K562 (cell line): ENCODE data around the gene SCAMP1. TPM values are rescaled to one million over a fixed set of nuclear protein-coding genes. Genes with fewer than 3 reads are reported as not detected.

Experiments
- ATAC-seq: fragments of 200-7000 bp; cut with Tn5 transposase; 3 replicates; pipeline ENCODE4 v1.9.1; 2020; ENCODE audit warnings: moderate library complexity
- BruUV-seq: library from RNA; stranded (reverse); fragments of 400-500 nt; replicated peaks from 2 replicates; lab custom pipeline; 2021; lab: Mats Ljungman, UMichigan
- CTCF ChIA-PET: fragments of 300-600 bp; formaldehyde crosslinking; extraction: SDS; loops from one replicate; lab custom pipeline; 2021; ENCODE audit warnings: low intra/inter-chr PET ratio; lab: Yijun Ruan, JAX
- POLR2A ChIA-PET: fragments of 300-600, 350-650 bp; sonication (Branson Sonifier 250); formaldehyde crosslinking; extraction: SDS; loops from one replicate; lab custom pipeline; 2021; ENCODE audit warnings: antibody characterized with exemption, inconsistent platforms; lab: Yijun Ruan, JAX
- DNase-seq, 4 experiments: peaks; one replicate each; pipeline versions ENCODE4 v3.0.0 to v3.0.0-alpha.2; 2011 to 2018; ENCODE audit warnings: low spot score in 3 of 4, mixed read lengths in 3 of 4; ENCODE audit errors: extremely low read depth in 1 of 4
- FAIRE-seq: peaks from 2 replicates; lab custom pipeline; 2011; peaks lifted over from hg19 to GRCh38; lab: Jason Lieb, UNC
- H2AFZ ChIP-seq: 2 replicates; pipeline ENCODE4 v1.6.0; 2011; ENCODE audit warnings: low read depth, low read length, control low read depth, inconsistent platforms
- H3K27ac ChIP-seq: fragments of 200-600 bp; 3 replicates; pipeline ENCODE4 v1.8.0; 2011; ENCODE audit warnings: low read depth, mild to moderate bottlenecking, control low read depth, inconsistent platforms, low read length, moderate library complexity, mixed read lengths; ENCODE audit errors: extremely low read depth
- H3K27me3 ChIP-seq, 2 experiments: fragments of 300-600 bp in 1 of 2; 2 replicates in 1 of 2; 3 replicates in 1 of 2; pipeline versions ENCODE4 v1.6.0 to v1.8.0; 2011; ENCODE audit warnings: inconsistent platforms in 2 of 2, low read length in 2 of 2, mild to moderate bottlenecking in 1 of 2, mixed read lengths in 1 of 2, moderate library complexity in 1 of 2; ENCODE audit not compliant: control insufficient read depth in 2 of 2, insufficient read depth in 2 of 2
- H3K36me3 ChIP-seq: fragments of 300-600 bp; 3 replicates; pipeline ENCODE4 v1.8.0; 2011; ENCODE audit warnings: mild to moderate bottlenecking, low read length, inconsistent platforms; ENCODE audit not compliant: control insufficient read depth, insufficient read depth
- H3K4me1 ChIP-seq, 2 experiments: fragments of 200-600 bp in 1 of 2; replicated peaks in 1 of 2; 2 replicates in 1 of 2; 3 replicates in 1 of 2; pipeline versions ENCODE4 v1.5.1 to v1.8.0; 2011; ENCODE audit warnings: inconsistent platforms in 2 of 2, low read length in 2 of 2, mild to moderate bottlenecking in 1 of 2, mixed read lengths in 1 of 2, moderate library complexity in 1 of 2; ENCODE audit not compliant: control insufficient read depth in 2 of 2, insufficient read depth in 2 of 2
- H3K4me2 ChIP-seq: 2 replicates; pipeline ENCODE4 v1.6.1; 2011; ENCODE audit warnings: low read length, control low read depth, inconsistent platforms, mixed read lengths; ENCODE audit not compliant: insufficient read depth
- H3K4me3 ChIP-seq: fragments of 200-600 bp; sonication (generic), shearing (Covaris generic); 2 replicates; pipeline ENCODE4 v1.5.1; 2016; ENCODE audit warnings: control low read depth, inconsistent platforms
- H3K79me2 ChIP-seq: fragments of 200-600 bp; 3 replicates; pipeline ENCODE4 v1.8.0; 2011; ENCODE audit warnings: low read length, inconsistent platforms; ENCODE audit not compliant: control insufficient read depth, insufficient read depth
- H3K9ac ChIP-seq, 2 experiments: 2 replicates each; pipeline versions ENCODE4 v1.6.0 to v1.6.1; 2011; ENCODE audit warnings: low read depth in 2 of 2, low read length in 2 of 2, control low read depth in 1 of 2, inconsistent platforms in 1 of 2, mild to moderate bottlenecking in 1 of 2, mixed read lengths in 1 of 2; ENCODE audit not compliant: insufficient read depth in 1 of 2
- H3K9me1 ChIP-seq: one replicate; pipeline ENCODE4 v1.6.0; 2011; ENCODE audit warnings: inconsistent platforms, mild to moderate bottlenecking, low read length, moderate library complexity; ENCODE audit not compliant: control insufficient read depth, insufficient read depth
- H3K9me3 ChIP-seq: replicated peaks from 2 replicates; pipeline ENCODE4 v1.5.1; 2011; ENCODE audit warnings: low read depth, low read length, inconsistent platforms; ENCODE audit not compliant: control insufficient read depth, insufficient read depth
- H4K20me1 ChIP-seq: replicated peaks from 2 replicates; pipeline ENCODE4 v1.6.1; 2011; ENCODE audit warnings: low read length, inconsistent platforms, mixed read lengths; ENCODE audit not compliant: control insufficient read depth, insufficient read depth
- CEBPB ChIP-seq: fragments of 450-650 bp; IDR thresholded peaks from 2 replicates; pipeline ENCODE4 v1.6.1; 2016; ENCODE audit warnings: missing genetic modification characterization, missing compliant biosample characterization
- CHD2 ChIP-seq: IDR thresholded peaks from 2 replicates; pipeline ENCODE4 v1.6.1; 2011; ENCODE audit warnings: low read depth, low read length
- ETV5 ChIP-seq: sonication (generic); formaldehyde crosslinking; IDR thresholded peaks from 2 replicates; pipeline ENCODE4 v1.4.0; 2020; ENCODE audit warnings: low read depth, mild to moderate bottlenecking, missing genetic modification reagents
- FOXJ2 ChIP-seq: fragments of 200-800 bp; sonication (Bioruptor generic); IDR thresholded peaks from 2 replicates; pipeline ENCODE4 v1.6.1; 2016; ENCODE audit warnings: missing genetic modification characterization, missing compliant biosample characterization
- HLTF ChIP-seq: fragments of 450-650 bp; IDR thresholded peaks from 2 replicates; pipeline ENCODE4 v1.6.1; 2016
- HNRNPK ChIP-seq: fragments of 200-400 bp; formaldehyde crosslinking; IDR thresholded peaks from one replicate; pipeline ENCODE4 v1.6.1; 2018; ENCODE audit warnings: mild to moderate bottlenecking, low read depth, low read length; ENCODE audit not compliant: poor library complexity, severe bottlenecking
- KLF1 ChIP-seq: fragments of 450-650 bp; IDR thresholded peaks from 2 replicates; pipeline ENCODE4 v1.6.1; 2016; ENCODE audit warnings: missing genetic modification characterization, missing compliant biosample characterization
- NCOA4 ChIP-seq: fragments of 450-650 bp; IDR thresholded peaks from 2 replicates; pipeline ENCODE4 v1.6.1; 2018; ENCODE audit warnings: mild to moderate bottlenecking; ENCODE audit not compliant: partially characterized antibody
- NCOR1 ChIP-seq: fragments of 450-650 bp; IDR thresholded peaks from 2 replicates; pipeline ENCODE4 v1.6.1; 2016; ENCODE audit warnings: mild to moderate bottlenecking, moderate library complexity
- RBBP5 ChIP-seq: fragments of 200-600 bp; sonication (generic); IDR thresholded peaks from 2 replicates; pipeline ENCODE4 v1.6.1; 2012; ENCODE audit warnings: borderline replicate concordance, mild to moderate bottlenecking, low read length, control low read depth, inconsistent platforms; ENCODE audit not compliant: insufficient read depth, poor library complexity, severe bottlenecking
- SOX6 ChIP-seq: fragments of 450-650 bp; IDR thresholded peaks from 2 replicates; pipeline ENCODE4 v1.6.1; 2014; ENCODE audit warnings: mild to moderate bottlenecking
- TBL1XR1 ChIP-seq, 2 experiments: IDR thresholded peaks; 2 replicates each; pipeline ENCODE4 v1.6.1; 2012; ENCODE audit warnings: improper control_type of control experiment in 2 of 2, low read length in 2 of 2, mild to moderate bottlenecking in 1 of 2
- ZSCAN29 ChIP-seq: fragments of 450-650 bp; IDR thresholded peaks from 2 replicates; pipeline ENCODE4 v1.6.1; 2017
- WGBS: fragments of 100-300 bp; shearing (Covaris generic); methylation state at CpG from one replicate; pipeline ENCODE4 v1.1.6; 2016; ENCODE audit warnings: low coverage, mixed read lengths; ENCODE audit not compliant: insufficient coverage; ENCODE audit errors: missing lambda C conversion rate; 5-methylcytosine and 5-hydroxymethylcytosine counted together
- in situ Hi-C: fragments of 300-500 bp; cut with MboI; formaldehyde crosslinking; loops from 4 replicates; pipeline ENCODE4 v1.15.0; 2018; ENCODE audit warnings: inconsistent platforms, mixed read lengths
- intact Hi-C: fragments of 100-400 bp; cut with micrococcal nuclease; formaldehyde crosslinking; loops from 2 replicates; pipeline ENCODE4 v1.14.2; 2022
- polyA plus RNA-seq, 8 experiments: library from polyadenylated mRNA; depleted of rRNA in 4 of 8; stranded (reverse) in 5 of 8; unstranded in 3 of 8; fragments of >200 nt; fragmentation: Nextera tagmentation in 2 of 8; fragmentation: Illumina TruSeq in 1 of 8; extraction: Ambion mirVana in 2 of 8; extraction: Trizol in 1 of 8; gene quantifications; 2 replicates each; pipeline versions ENCODE4 v1.2.1 to v1.2.3, GENCODE V29; 2011 to 2014; ENCODE audit warnings: inconsistent platforms in 1 of 8, missing spikeins in 1 of 8
- total RNA-seq, 7 experiments: library from RNA; depleted of rRNA in 6 of 7; stranded (reverse); fragments of >200 nt in 6 of 7; fragmentation: Illumina TruSeq in 2 of 7; extraction: Trizol in 2 of 7; gene quantifications; 2 replicates each; pipeline versions ENCODE4 v1.2.1 to v1.2.3, GENCODE V29; 2011 to 2021; ENCODE audit warnings: low replicate concordance in 1 of 7
- TF ChIP-seq, protein P1 (sequence below): fragments of 250-450 bp; sonication (Bioruptor Pico); IDR thresholded peaks from 2 replicates; pipeline ENCODE4 v1.5.1; 2021; ENCODE audit warnings: mild to moderate bottlenecking

SCAMP1 gene
- total and polyA plus RNA-seq, 9 of the 15 experiments (the other 6 are each of a cell fraction or from before 2014, with no cell fraction given) = 5.4 to 23.9 (median 13.8) TPM

DNA sequence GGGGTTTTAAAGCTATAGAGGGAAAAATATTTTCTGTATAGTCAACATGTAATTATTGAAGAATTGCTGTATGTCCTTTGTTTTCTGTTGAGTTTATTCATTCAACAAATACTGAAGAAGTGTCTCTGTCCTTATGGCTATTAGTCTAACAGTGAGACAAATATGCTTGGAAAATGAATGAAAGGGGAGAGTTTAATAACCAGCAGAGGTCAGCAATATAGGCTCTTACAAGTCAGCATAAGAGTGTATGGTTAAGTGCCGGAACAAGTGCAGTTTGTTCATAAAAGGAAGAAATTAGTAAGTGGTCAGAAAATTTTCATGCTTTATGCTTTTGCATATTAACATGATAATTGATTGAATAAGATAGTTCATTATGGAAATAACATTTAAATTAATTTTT is 3.6 kb downstream of the SCAMP1 start:
- FAIRE-seq (no peak), ATAC-seq (no peak), DNase-seq (no peak)
- ChIA-PET CTCF (no interaction called here), POLR2A (no interaction called here)
- Histone ChIP-seq H3K9ac (no peak overlapping the region), H3K4me3 (no peak overlapping the region), H3K79me2 (peaks cover 56% of the 10 kb centered on the region), H3K4me1 (peaks cover 10 to 11% of the 10 kb centered on the region in 2 experiments; a peak in 4 of 5 replicates), H3K9me1 (no peaks in the 10 kb centered on the region), H3K36me3 (no peaks in the 10 kb centered on the region; the same call in 2 of the 3 replicates), H3K9me3 (no peaks in the 10 kb centered on the region), H4K20me1 (no peaks in the 10 kb centered on the region), H3K4me2 (no peak overlapping the region), H2AFZ (no peak overlapping the region), H3K27ac (no peak overlapping the region), H3K27me3 (no peaks in the 10 kb centered on the region)
- in situ Hi-C loops = loop anchor here (5.0 kb wide), 1 partner anchor 72 kb away; the partner anchor contains the start of gene AP3B1
- intact Hi-C loops = loop anchor here (5.0 kb wide), 2 partner anchors 42 to 168 kb away; no protein-coding TSS in a partner anchor
- TF ChIP-seq ETV5 (CRISPR knock-in tag) (no peak), RBBP5 (no peak), KLF1 (tag) (no peak), HNRNPK (no peak), NCOA4 (no peak), CHD2 (no peak), SOX6 (no peak), NCOR1 (no peak), TBL1XR1 (IDR thresholded peaks at IDR 0.05; ENCODE audit: low read length in 2 of 2) (no peak), HLTF (no peak), CEBPB (tag) (no peak), FOXJ2 (tag) (no peak), ZSCAN29 (no peak)
- TF ChIP-seq, protein P1, sequence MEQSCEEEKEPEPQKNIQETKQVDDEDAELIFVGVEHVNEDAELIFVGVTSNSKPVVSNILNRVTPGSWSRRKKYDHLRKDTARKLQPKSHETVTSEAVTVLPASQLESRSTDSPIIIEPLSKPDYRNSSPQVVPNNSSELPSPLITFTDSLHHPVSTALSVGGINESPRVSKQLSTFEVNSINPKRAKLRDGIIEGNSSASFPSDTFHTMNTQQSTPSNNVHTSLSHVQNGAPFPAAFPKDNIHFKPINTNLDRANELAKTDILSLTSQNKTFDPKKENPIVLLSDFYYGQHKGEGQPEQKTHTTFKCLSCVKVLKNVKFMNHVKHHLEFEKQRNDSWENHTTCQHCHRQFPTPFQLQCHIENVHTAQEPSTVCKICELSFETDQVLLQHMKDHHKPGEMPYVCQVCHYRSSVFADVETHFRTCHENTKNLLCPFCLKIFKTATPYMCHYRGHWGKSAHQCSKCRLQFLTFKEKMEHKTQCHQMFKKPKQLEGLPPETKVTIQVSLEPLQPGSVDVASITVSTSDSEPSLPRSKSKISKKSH (CRISPR knock-in tag) = no peak
- BruUV-seq = no TSS peak
- 67% methylated on average over 1 of the region's 1 CpG for WGBS
